SK-N-SH treated with all-trans-retinoic acid at 6 μM for 48 hours (cell line): Measurements from ENCODE around the gene MAPKAPK2.

ENCODE experiments used
- ATAC-seq: fragments of 200-7000 bp; cut with Tn5 transposase; 3 replicates; pipeline ENCODE4 v1.9.1; 2020; ENCODE audit warnings: mild to moderate bottlenecking, moderate library complexity
- BACH2 ChIP-seq: fragments of 250-450 bp; sonication (Bioruptor Pico); IDR thresholded peaks from 2 replicates; pipeline ENCODE4 v1.9.0; 2021; ENCODE audit warnings: mild to moderate bottlenecking, borderline replicate concordance
- CSDC2 ChIP-seq: fragments of 250-450 bp; sonication (Bioruptor Pico); IDR thresholded peaks from 2 replicates; pipeline ENCODE4 v1.5.0; 2020; ENCODE audit warnings: mild to moderate bottlenecking, moderate library complexity
- ESRRG ChIP-seq: fragments of 250-450 bp; sonication (Bioruptor Pico); IDR thresholded peaks from 2 replicates; pipeline ENCODE4 v1.6.1; 2021; ENCODE audit warnings: mild to moderate bottlenecking
- GLIS3 ChIP-seq: fragments of 250-450 bp; sonication (Bioruptor Pico); IDR thresholded peaks from 2 replicates; pipeline ENCODE4 v1.5.0; 2020; ENCODE audit warnings: mild to moderate bottlenecking, moderate library complexity
- ISL1 ChIP-seq: fragments of 250-450 bp; sonication (Bioruptor Pico); IDR thresholded peaks from 2 replicates; pipeline ENCODE4 v2.1.2; 2022; ENCODE audit warnings: mild to moderate bottlenecking, moderate library complexity
- PATZ1 ChIP-seq: fragments of 250-450 bp; sonication (Bioruptor Pico); IDR thresholded peaks from 2 replicates; pipeline ENCODE4 v1.8.0; 2020; ENCODE audit warnings: mild to moderate bottlenecking, moderate library complexity, borderline replicate concordance
- POU6F1 ChIP-seq: fragments of 250-450 bp; sonication (Bioruptor Pico); IDR thresholded peaks from 2 replicates; pipeline ENCODE4 v1.8.0; 2021; ENCODE audit warnings: low read depth, mild to moderate bottlenecking, moderate library complexity, borderline replicate concordance
- PPARA ChIP-seq: fragments of 250-450 bp; sonication (Bioruptor Pico); IDR thresholded peaks from 2 replicates; pipeline ENCODE4 v1.5.0; 2020; ENCODE audit warnings: mild to moderate bottlenecking, borderline replicate concordance
- RARB ChIP-seq: fragments of 250-450 bp; sonication (Bioruptor Pico); IDR thresholded peaks from 2 replicates; pipeline ENCODE4 v1.8.0; 2021; ENCODE audit warnings: mild to moderate bottlenecking, moderate library complexity
- SNAI2 ChIP-seq: fragments of 250-450 bp; sonication (Bioruptor Pico); IDR thresholded peaks from 2 replicates; pipeline ENCODE4 v1.5.0; 2020; ENCODE audit warnings: mild to moderate bottlenecking, moderate library complexity
- TCF4 ChIP-seq: fragments of 250-450 bp; sonication (Bioruptor Pico); IDR thresholded peaks from 2 replicates; pipeline ENCODE4 v1.8.0; 2021; ENCODE audit warnings: mild to moderate bottlenecking, moderate library complexity, borderline replicate concordance
- TOX ChIP-seq: fragments of 250-450 bp; sonication (Bioruptor Pico); IDR thresholded peaks from 2 replicates; pipeline ENCODE4 v1.8.0; 2021; ENCODE audit warnings: mild to moderate bottlenecking, moderate library complexity, borderline replicate concordance
- TSHZ2 ChIP-seq: fragments of 250-450 bp; sonication (Bioruptor Pico); IDR thresholded peaks from 2 replicates; pipeline ENCODE4 v1.5.0; 2020; ENCODE audit warnings: mild to moderate bottlenecking, moderate library complexity
- ZFP3 ChIP-seq: fragments of 250-450 bp; sonication (Bioruptor Pico); IDR thresholded peaks from 2 replicates; pipeline ENCODE4 v1.5.0; 2020; ENCODE audit warnings: mild to moderate bottlenecking, moderate library complexity
- ZFP30 ChIP-seq: fragments of 450-650 bp; formaldehyde crosslinking; IDR thresholded peaks from 2 replicates; pipeline ENCODE4 v1.5.0; 2022; ENCODE audit warnings: mild to moderate bottlenecking, moderate library complexity
- ZNF565 ChIP-seq: fragments of 450-650 bp; formaldehyde crosslinking; conservative IDR thresholded peaks from 2 replicates; pipeline ENCODE4 v1.5.0; 2020; ENCODE audit warnings: low read depth, mild to moderate bottlenecking, moderate library complexity
- ZNF70 ChIP-seq: fragments of 450-650 bp; formaldehyde crosslinking; IDR thresholded peaks from 2 replicates; pipeline ENCODE4 v1.5.0; 2020; ENCODE audit warnings: mild to moderate bottlenecking, moderate library complexity
- ZNF8 ChIP-seq: fragments of 450-650 bp; formaldehyde crosslinking; IDR thresholded peaks from 2 replicates; pipeline ENCODE4 v1.5.0; 2020; ENCODE audit warnings: mild to moderate bottlenecking, moderate library complexity
- TF ChIP-seq, protein P1 (sequence below): fragments of 250-450 bp; sonication (Bioruptor Pico); IDR thresholded peaks from 2 replicates; pipeline ENCODE4 v1.5.1; 2021; ENCODE audit warnings: mild to moderate bottlenecking, moderate library complexity

The MAPKAPK2 gene

GRCh38 chr1:206741142-206741701 is 56.5 kb downstream of the MAPKAPK2 start:
- ATAC-seq = no peak

DNA sequence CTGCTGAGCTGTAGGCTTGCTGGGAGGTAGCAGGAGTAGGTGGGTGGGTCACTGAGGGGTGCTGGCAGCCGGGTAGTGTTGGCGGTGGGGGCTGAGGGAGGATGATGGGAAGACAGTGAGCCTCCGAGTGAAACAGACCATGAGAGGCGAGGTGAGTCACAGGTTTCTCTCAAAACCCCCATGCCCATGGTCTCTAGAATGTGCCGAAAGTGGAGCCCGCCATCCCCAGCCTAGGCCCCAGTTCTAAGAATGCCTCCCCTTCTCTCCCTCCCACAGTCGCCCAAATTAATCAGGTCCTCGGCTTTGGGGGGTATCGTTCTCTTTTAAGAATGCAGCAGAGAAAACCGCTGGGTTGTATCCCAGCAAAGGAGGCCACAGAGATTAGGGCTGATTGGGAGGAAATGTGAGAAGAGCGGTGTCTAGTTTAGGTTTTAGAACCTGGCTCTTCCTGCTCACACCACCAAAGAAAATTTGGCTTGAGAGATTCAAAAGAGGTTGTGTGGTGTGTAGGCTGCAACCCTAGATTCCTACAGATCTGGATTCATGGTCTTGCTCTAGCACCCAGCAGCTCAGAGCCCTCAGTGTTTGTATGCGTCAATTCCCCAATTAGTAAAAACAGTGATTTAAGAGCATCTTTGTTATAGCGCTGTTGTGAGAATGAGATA is 58.1 kb downstream of the MAPKAPK2 start:
- TF ChIP-seq PATZ1 = no peak
- TF ChIP-seq CSDC2 (CRISPR knock-in tag) = no peak
- no peak for TF ChIP-seq SNAI2
- TF ChIP-seq TSHZ2 = no peak
- TF ChIP-seq ZNF70 (CRISPR knock-in tag) = no peak
- TF ChIP-seq, protein P1, sequence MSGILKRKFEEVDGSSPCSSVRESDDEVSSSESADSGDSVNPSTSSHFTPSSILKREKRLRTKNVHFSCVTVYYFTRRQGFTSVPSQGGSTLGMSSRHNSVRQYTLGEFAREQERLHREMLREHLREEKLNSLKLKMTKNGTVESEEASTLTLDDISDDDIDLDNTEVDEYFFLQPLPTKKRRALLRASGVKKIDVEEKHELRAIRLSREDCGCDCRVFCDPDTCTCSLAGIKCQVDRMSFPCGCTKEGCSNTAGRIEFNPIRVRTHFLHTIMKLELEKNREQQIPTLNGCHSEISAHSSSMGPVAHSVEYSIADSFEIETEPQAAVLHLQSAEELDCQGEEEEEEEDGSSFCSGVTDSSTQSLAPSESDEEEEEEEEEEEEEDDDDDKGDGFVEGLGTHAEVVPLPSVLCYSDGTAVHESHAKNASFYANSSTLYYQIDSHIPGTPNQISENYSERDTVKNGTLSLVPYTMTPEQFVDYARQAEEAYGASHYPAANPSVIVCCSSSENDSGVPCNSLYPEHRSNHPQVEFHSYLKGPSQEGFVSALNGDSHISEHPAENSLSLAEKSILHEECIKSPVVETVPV (CRISPR knock-in tag) = no peak
- no peak for TF ChIP-seq TOX (CRISPR knock-in tag)
- no peak for TF ChIP-seq RARB (CRISPR knock-in tag)
- TF ChIP-seq ZNF565 (CRISPR knock-in tag) = no peak
- TF ChIP-seq ESRRG (CRISPR knock-in tag) = no peak
- ATAC-seq = no peak

More at GRCh38 chr1:206741142-206741701, 56.5 kb downstream of the MAPKAPK2 start:
- no peak for TF ChIP-seq ZNF8
- no peak for TF ChIP-seq PPARA (CRISPR knock-in tag)
- TF ChIP-seq ZFP30 = no peak

GRCh38 chr1:206744683-206745082 is 60.0 kb downstream of the MAPKAPK2 start:
- TF ChIP-seq GLIS3 (CRISPR knock-in tag) (no peak), ZFP30 (no peak), ZFP3 (CRISPR knock-in tag) (no peak), SNAI2 (no peak), ZNF8 (no peak), RARB (CRISPR knock-in tag) (no peak), ISL1 (CRISPR knock-in tag) (no peak), PPARA (CRISPR knock-in tag) (no peak), ZNF70 (CRISPR knock-in tag) (no peak), CSDC2 (CRISPR knock-in tag) (no peak), TCF4 (CRISPR knock-in tag) (no peak), ESRRG (CRISPR knock-in tag) (no peak), PATZ1 (no peak), TOX (CRISPR knock-in tag) (no peak), POU6F1 (CRISPR knock-in tag) (no peak), BACH2 (CRISPR knock-in tag) (no peak), ZNF565 (CRISPR knock-in tag) (no peak)
- peak; percentile 8; the same call in 2 of the 3 replicates for ATAC-seq
